PC-3 (cell line): Measurements from ENCODE around the gene KCNQ1. TPM values are rescaled to one million over a fixed set of nuclear protein-coding genes. Genes with fewer than 3 reads are reported as not detected.

Source experiments
- ATAC-seq: fragments of 200-7000 bp; cut with Tn5 transposase; 2 replicates; pipeline ENCODE4 v1.9.1; 2020; ENCODE audit warnings: mild to moderate bottlenecking, moderate library complexity
- BruUV-seq: library from RNA; stranded (reverse); fragments of 400-500 nt; replicated peaks from 2 replicates; lab custom pipeline; 2021; lab: Mats Ljungman, UMichigan
- CTCF ChIA-PET: fragments of 300-600 bp; sonication (Branson Sonifier 250); formaldehyde crosslinking; loops from one replicate; lab custom pipeline; 2022; ENCODE audit warnings: antibody characterized with exemption; lab: Charles Lee
- POLR2A ChIA-PET: fragments of 300-600 bp; sonication (Branson Sonifier 250); formaldehyde crosslinking; loops from one replicate; lab custom pipeline; 2022; ENCODE audit warnings: antibody characterized with exemption; ENCODE audit not compliant: unreplicated experiment; lab: Charles Lee
- DNase-seq: peaks from one replicate; pipeline ENCODE4 v3.0.0-alpha.2; 2015
- H2AFZ ChIP-seq: fragments of 300-600 bp; sonication (generic); 2 replicates; pipeline ENCODE4 v1.6.0; 2016; ENCODE audit warnings: antibody characterized with exemption, low read length
- H3F3A ChIP-seq: fragments of 300-600 bp; sonication (generic); one replicate; pipeline ENCODE4 v1.6.0; 2017; ENCODE audit warnings: antibody characterized with exemption, low read length, control low read depth, mild to moderate bottlenecking; ENCODE audit not compliant: unreplicated experiment
- H3K27ac ChIP-seq: fragments of 300-600 bp; sonication (generic); 2 replicates; pipeline ENCODE4 v1.5.1; 2016; ENCODE audit warnings: mild to moderate bottlenecking, low read length
- H3K27me3 ChIP-seq: fragments of 300-600 bp; sonication (generic); 2 replicates; pipeline ENCODE4 v1.6.1; 2016; ENCODE audit warnings: low read length, mixed read lengths
- H3K36me3 ChIP-seq: fragments of 300-600 bp; sonication (generic); 2 replicates; pipeline ENCODE4 v1.6.1; 2016; ENCODE audit warnings: low read depth, mixed run types, low read length, mixed read lengths
- H3K4me1 ChIP-seq: fragments of 300-600 bp; sonication (generic); 2 replicates; pipeline ENCODE4 v1.5.1; 2016; ENCODE audit warnings: low read length; ENCODE audit not compliant: insufficient read depth
- H3K4me2 ChIP-seq: fragments of 300-600 bp; sonication (generic); 2 replicates; pipeline ENCODE4 v1.6.0; 2016; ENCODE audit warnings: low read length
- H3K4me3 ChIP-seq: fragments of 300-600 bp; sonication (generic); 2 replicates; pipeline ENCODE4 v1.5.1; 2016; ENCODE audit warnings: mild to moderate bottlenecking, low read length, mixed read lengths
- H3K79me2 ChIP-seq: fragments of 300-600 bp; sonication (generic); 2 replicates; pipeline ENCODE4 v1.6.1; 2017; ENCODE audit warnings: low read length, mixed read lengths
- H3K9ac ChIP-seq: fragments of 300-600 bp; sonication (generic); 2 replicates; pipeline ENCODE4 v1.6.0; 2016; ENCODE audit warnings: mild to moderate bottlenecking, low read length
- H3K9me2 ChIP-seq: fragments of 300-600 bp; sonication (generic); replicated peaks from 2 replicates; pipeline ENCODE4 v1.6.1; 2016; ENCODE audit warnings: mixed run types, low read length, mixed read lengths
- H3K9me3 ChIP-seq: fragments of 300-600 bp; sonication (generic); 2 replicates; pipeline ENCODE4 v1.6.1; 2016; ENCODE audit warnings: low read length, mixed read lengths
- H4K20me1 ChIP-seq: fragments of 300-600 bp; sonication (generic); 2 replicates; pipeline ENCODE4 v1.6.1; 2016; ENCODE audit warnings: low read length, mixed read lengths
- CTCF ChIP-seq: fragments of 300-600 bp; sonication (generic); conservative IDR thresholded peaks from 2 replicates; pipeline ENCODE4 v1.5.1; 2017; ENCODE audit warnings: antibody characterized with exemption, low read depth, mild to moderate bottlenecking, low read length
- EZH2 ChIP-seq: fragments of 300-600 bp; sonication (generic); IDR thresholded peaks from one replicate; pipeline ENCODE4 v1.6.1; 2017; ENCODE audit warnings: antibody characterized with exemption, mild to moderate bottlenecking, low read length; ENCODE audit not compliant: unreplicated experiment
- EZH2phosphoT487 ChIP-seq: fragments of 300-600 bp; sonication (generic); IDR thresholded peaks from 2 replicates; pipeline ENCODE4 v1.6.1; 2018; ENCODE audit warnings: mild to moderate bottlenecking, antibody characterized with exemption, low read length, borderline replicate concordance
- intact Hi-C: fragments of 100-400 bp; cut with micrococcal nuclease; formaldehyde crosslinking; loops from 2 replicates; pipeline ENCODE4 v1.9.0; 2023
- total RNA-seq: library from RNA; depleted of rRNA; stranded (reverse); fragments of >200 nt; gene quantifications from 2 replicates; pipeline ENCODE4 v1.2.3, GENCODE V29; 2014

Gene KCNQ1
- total RNA-seq, 1 experiment from 2014 or later: 0.40 TPM

GRCh38 chr11:2833716-2834502, 389.1 kb downstream of the KCNQ1 start:
- Histone ChIP-seq H3K27me3 (no peaks in the 10 kb centered on the region), H4K20me1 (no peaks in the 10 kb centered on the region), H3K4me1 (no peaks in the 10 kb centered on the region), H3K9me2 (no peaks in the 10 kb centered on the region), H3K79me2 (no peaks in the 10 kb centered on the region), H3K9ac (no peak overlapping the region), H3K27ac (no peak overlapping the region), H3K9me3 (0 out of 2 replicates have a peak, but pooled peaks cover 2% of the 10 kb centered on the region), H3K4me2 (no peak overlapping the region), H2AFZ (no peak overlapping the region), H3K4me3 (no peak overlapping the region), H3F3A (no peaks in the 10 kb centered on the region), H3K36me3 (no peaks in the 10 kb centered on the region)
- POLR2A ChIA-PET: no interaction called here
- no TSS peak for BruUV-seq
- TF ChIP-seq EZH2 (no peak), CTCF (no peak), EZH2phosphoT487 (no peak)
- CTCF ChIA-PET: no interaction called here
- DNase-seq: no peak
- intact Hi-C loops: no loop called here
- no peak for ATAC-seq

- Histone ChIP-seq H3K27ac (no peak overlapping the region), H3K4me2 (no peak overlapping the region), H4K20me1 (no peaks in the 10 kb centered on the region), H3K79me2 (no peaks in the 10 kb centered on the region), H3K4me3 (no peak overlapping the region), H3K9ac (no peak overlapping the region), H2AFZ (no peak overlapping the region), H3K27me3 (no peaks in the 10 kb centered on the region), H3F3A (no peaks in the 10 kb centered on the region), H3K4me1 (no peaks in the 10 kb centered on the region), H3K9me2 (no peaks in the 10 kb centered on the region), H3K36me3 (no peaks in the 10 kb centered on the region), H3K9me3 (no peaks in the 10 kb centered on the region)
- BruUV-seq: no TSS peak
- ChIA-PET POLR2A (no interaction called here), CTCF (no interaction called here)
- ATAC-seq (no peak; the same call in 1 of the 2 replicates), DNase-seq (no peak)
- no peak for TF ChIP-seq CTCF
- no peak for TF ChIP-seq EZH2phosphoT487
- TF ChIP-seq EZH2: no peak
- intact Hi-C loops: no loop called here
Measured at GRCh38 chr11:2834503-2835273, 389.9 kb downstream of the KCNQ1 start.

- POLR2A ChIA-PET: no interaction called here
Measured at GRCh38 chr11:2835296-2835695, 390.5 kb downstream of the KCNQ1 start.

More at GRCh38 chr11:2835296-2835695, 390.5 kb downstream of the KCNQ1 start:
- intact Hi-C loops: no loop called here
- no peak overlapping the region for H3K9ac ChIP-seq
- no peak overlapping the region for H3K4me2 ChIP-seq
- ATAC-seq: peak; percentile 64
- H2AFZ ChIP-seq: no peak overlapping the region
- no peaks in the 10 kb centered on the region for H3K4me1 ChIP-seq
- H3K27me3 ChIP-seq: no peaks in the 10 kb centered on the region
- no peak for TF ChIP-seq EZH2phosphoT487
- TF ChIP-seq EZH2: no peak
- no peak for TF ChIP-seq CTCF
- DNase-seq: peak; percentile 40
- no peaks in the 10 kb centered on the region for H4K20me1 ChIP-seq
- H3K4me3 ChIP-seq: no peak overlapping the region
- H3K9me3 ChIP-seq: no peaks in the 10 kb centered on the region
- CTCF ChIA-PET: no interaction called here
- no TSS peak for BruUV-seq
- no peak overlapping the region for H3K27ac ChIP-seq
- H3K9me2 ChIP-seq: no peaks in the 10 kb centered on the region
- no peaks in the 10 kb centered on the region for H3F3A ChIP-seq
- H3K36me3 ChIP-seq: no peaks in the 10 kb centered on the region
- no peaks in the 10 kb centered on the region for H3K79me2 ChIP-seq
